ENCODE measurements around the gene AKT1. TPM values are rescaled to one million over a fixed set of nuclear protein-coding genes. Genes with fewer than 3 reads are reported as not detected.

The AKT1 gene
- total and polyA plus RNA-seq, 2 of the 4 experiments (the other 2 are of a cell fraction): 193 to 221 TPM

- peak within 1 kb of the TSS; percentile 23 for H3K27ac ChIP-seq (ENCODE audit: insufficient read depth, low read length)
- H4K20me1 ChIP-seq (ENCODE audit: insufficient read depth, low read length): peaks cover 4% of the 10 kb centered on the region; the same call in 1 of the 2 replicates
- dilution Hi-C loops (cut with HindIII; ENCODE audit: low sequenced_read_pairs, unreplicated experiment) (no loop called here), intact Hi-C loops (cut with micrococcal nuclease) (no loop called here), in situ Hi-C loops (cut with MboI; ENCODE audit: low sequenced_read_pairs) (no loop called here)
- peaks cover 15% of the 10 kb centered on the region for H3K9me1 ChIP-seq (ENCODE audit: insufficient read depth, low read length)
- no peaks in the 10 kb centered on the region for H3K27me3 ChIP-seq (ENCODE audit: control insufficient read depth, insufficient read depth, low read length)
- H3K4ac ChIP-seq (ENCODE audit: low read depth, low read length): peak within 1 kb of the TSS; percentile 84
- no peaks in the 10 kb centered on the region for H3K9me3 ChIP-seq (ENCODE audit: control insufficient read depth, insufficient read depth, low read length)
- H4K5ac ChIP-seq (ENCODE audit: low read depth, low read length): peak within 1 kb of the TSS; percentile 59
- no peak within 1 kb of the TSS; the same call in 2 of the 3 replicates for H2BK15ac ChIP-seq (ENCODE audit: low read depth, low read length)
- peak within 1 kb of the TSS; percentile 41 for H3K9ac ChIP-seq (ENCODE audit: low read depth, low read length)
- H3K4me1 ChIP-seq (ENCODE audit: control insufficient read depth, insufficient read depth, low read length): peaks cover 26% of the 10 kb centered on the region
- no TSS peak for BruUV-seq (replicated peaks)
- ChIA-PET POLR2A (ENCODE audit: unreplicated experiment) (no interaction called here), CTCF (interaction anchor here (0.5 to 0.9 kb wide), 2 partner anchors 25 to 26 kb away, joined by 3 read pairs; no protein-coding TSS in a partner anchor)
- TF ChIP-seq MAZ (IDR thresholded peaks at IDR 0.05; ENCODE audit: borderline replicate concordance, low read depth, low read length): no peak
- peak within 1 kb of the TSS; percentile 73 for H3K4me2 ChIP-seq (ENCODE audit: low read depth, low read length)
- H2BK20ac ChIP-seq (ENCODE audit: low read depth, low read length): no peak within 1 kb of the TSS
- no peak within 1 kb of the TSS for H2BK5ac ChIP-seq (ENCODE audit: low read depth, low read length, poor library complexity, severe bottlenecking)
- peak within 1 kb of the TSS; percentile 29; the same call in 1 of the 2 replicates for H3K18ac ChIP-seq (ENCODE audit: low read depth, low read length)
- peak within 1 kb of the TSS; percentile 82 for H4K91ac ChIP-seq (ENCODE audit: insufficient read depth, low read depth, low read length)
- H3K4me3 ChIP-seq (ENCODE audit: insufficient read depth, low read depth, low read length): peak within 1 kb of the TSS; percentile 61
- ATAC-seq (ENCODE audit: low read depth): peak; percentile 18; the same call in 1 of the 2 replicates
- peak within 1 kb of the TSS; percentile 85 to 99; a peak in 3 of 4 replicates for H4K8ac ChIP-seq (ENCODE audit: low read depth in 2 of 2, low read length in 2 of 2)
- peak within 1 kb of the TSS; percentile 89 for H2AFZ ChIP-seq (replicated peaks; ENCODE audit: low read length, poor library complexity)
- H3K23ac ChIP-seq (ENCODE audit: low read depth, low read length): peak within 1 kb of the TSS; percentile 3
- H3K56ac ChIP-seq (ENCODE audit: extremely low read depth, insufficient read depth, low read length): peak within 1 kb of the TSS; percentile 47; the same call in 1 of the 2 replicates
- DNase-seq: peak; percentile 48
- H3K14ac ChIP-seq (replicated peaks; ENCODE audit: low read depth, low read length): peak within 1 kb of the TSS; percentile 81
- peak within 1 kb of the TSS; percentile 87 for H2AK9ac ChIP-seq (replicated peaks; ENCODE audit: low read depth, low read length, poor library complexity)
- H2AK5ac ChIP-seq (ENCODE audit: low read depth, low read length): peak within 1 kb of the TSS; percentile 76
- no peaks in the 10 kb centered on the region for H3K36me3 ChIP-seq (ENCODE audit: control insufficient read depth, insufficient read depth, low read length)
- 3% methylated on average over 91 of the region's 105 CpGs; no CpG with 5 or more reads in 1 of the 2 experiments for WGBS, 2 experiments (ENCODE audit: extremely low coverage in 2 of 2, insufficient read length in 1 of 2)
- peaks cover 0 to 14% of the 10 kb centered on the region in 2 experiments; a peak in 1 of 4 replicates for H3K79me1 ChIP-seq (ENCODE audit: low read depth in 1 of 2, low read length in 2 of 2)
- peak within 1 kb of the TSS; percentile 46; the same call in 1 of the 2 replicates for H2BK120ac ChIP-seq (ENCODE audit: low read depth, low read length)
These were observed 5.4 kb upstream of the AKT1 start, which contains the start of gene ZBTB42 for GRCh38 chr14:104800771-104801519. ZBTB42 (plus strand) TSS chr14:104801101; CDS start chr14:104801198, 97 bp downstream.
